Sigmoid colon (tissue), 4 donors: ENCODE data around the gene BPTF.

Source experiments
- CTCF ChIP-seq, 4 experiments: fragments of 450-650 bp in 3 of 4; fragments of 200-600 bp in 1 of 4; IDR thresholded peaks; one replicate each; pipeline ENCODE4 v1.5.1; 2016 to 2019; ENCODE audit warnings: antibody characterized with exemption in 4 of 4, mild to moderate bottlenecking in 3 of 4, moderate library complexity in 2 of 4
- POLR2A ChIP-seq, 2 donors: fragments of 450-650 bp; IDR thresholded peaks; one replicate each; pipeline ENCODE4 v1.6.1; 2016; ENCODE audit warnings: antibody characterized with exemption in 2 of 2, mild to moderate bottlenecking in 2 of 2, moderate library complexity in 2 of 2
- POLR2AphosphoS5 ChIP-seq, 4 donors: sonication (generic); formaldehyde crosslinking; IDR thresholded peaks; one replicate each; pipeline ENCODE4 v1.6.1; 2017; ENCODE audit warnings: antibody characterized with exemption in 4 of 4

- TF ChIP-seq CTCF (IDR thresholded peaks at IDR 0.05): no peak
- no peak for TF ChIP-seq POLR2A (IDR thresholded peaks at IDR 0.05)
- no peak for TF ChIP-seq POLR2AphosphoS5 (IDR thresholded peaks at IDR 0.05)
Measured at GRCh38 chr17:67868176-67868575, 42.9 kb downstream of the BPTF start.
